Measurements from ENCODE around the gene EPHB4.
"Not testable (repeated sequence)": the region's sequence is repeated elsewhere in the genome, so short reads cannot be mapped to it uniquely, and the experiment has no call there.

The EPHB4 gene

DNA sequence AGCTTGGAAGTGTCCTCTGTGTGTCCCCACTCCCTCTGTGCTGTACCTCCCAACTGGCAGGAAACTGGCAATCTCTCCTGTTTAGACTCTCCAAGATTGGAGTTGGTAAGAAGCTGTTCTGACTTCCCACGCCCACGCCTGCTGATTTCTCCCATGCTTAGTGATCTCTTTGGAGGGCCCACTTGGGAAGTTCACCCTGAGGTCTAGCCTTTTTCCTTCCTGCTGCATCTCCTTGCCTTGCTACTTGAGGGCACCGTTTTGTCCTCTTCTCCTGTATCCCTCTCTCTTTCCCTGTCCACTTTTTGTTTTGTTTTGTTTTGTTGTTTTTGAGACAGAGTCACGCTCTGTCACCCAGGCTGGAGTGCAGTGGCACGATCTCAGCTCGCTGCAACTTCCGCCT is 58.5 kb downstream of the EPHB4 start:
- TF ChIP-seq POLR2A (IDR thresholded peaks at IDR 0.05; ENCODE audit: low read length) (no peak), GATA1 (IDR thresholded peaks at IDR 0.05; ENCODE audit: low read depth, low read length) (no peak)
- DNase-seq, result no peak

DNA sequence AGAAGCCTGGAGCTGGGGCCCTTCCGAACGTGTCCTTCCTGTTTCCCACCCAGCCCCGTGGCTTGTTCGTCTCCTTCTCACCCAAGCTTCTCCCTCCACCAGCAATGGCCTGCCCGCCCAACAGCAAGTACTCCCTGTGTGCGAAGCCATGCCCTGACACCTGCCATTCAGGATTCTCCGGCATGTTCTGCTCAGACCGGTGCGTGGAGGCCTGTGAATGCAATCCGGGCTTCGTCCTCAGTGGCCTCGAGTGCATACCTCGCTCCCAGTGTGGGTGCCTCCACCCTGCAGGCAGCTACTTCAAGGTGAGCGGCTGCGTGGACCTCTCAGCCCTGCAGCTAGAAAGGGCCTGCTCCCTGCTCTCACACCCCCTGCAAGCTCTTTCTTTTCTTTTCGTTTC is 62.1 kb downstream of the EPHB4 start:
- no peak for TF ChIP-seq GATA1 (IDR thresholded peaks at IDR 0.05; ENCODE audit: low read depth, low read length)
- no peak for TF ChIP-seq POLR2A (IDR thresholded peaks at IDR 0.05; ENCODE audit: low read length)
- no peak for DNase-seq

DNA sequence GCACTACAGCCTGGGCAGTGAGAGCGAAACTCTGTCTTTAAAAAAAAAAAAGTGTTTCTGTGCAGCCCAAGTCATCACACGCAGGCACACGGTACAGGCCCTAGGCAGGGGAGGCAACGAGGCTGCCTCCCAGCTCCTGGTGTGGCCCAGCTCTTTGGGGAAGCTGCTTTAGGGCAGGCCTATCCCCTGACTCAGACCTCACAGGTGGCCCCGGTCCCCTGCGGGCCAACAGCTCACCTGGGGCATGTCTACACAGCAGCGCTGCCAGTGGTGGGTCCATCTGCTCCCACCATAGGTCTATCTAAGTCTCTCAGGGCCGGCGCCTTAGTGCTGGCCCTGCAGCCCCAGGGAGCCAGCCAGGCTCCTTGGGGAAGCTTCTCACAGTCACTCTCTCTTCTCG is 62.5 kb downstream of the EPHB4 start:
- no peak for TF ChIP-seq POLR2A (IDR thresholded peaks at IDR 0.05; ENCODE audit: low read length)
- TF ChIP-seq GATA1 (IDR thresholded peaks at IDR 0.05; ENCODE audit: low read depth, low read length), result no peak
- DNase-seq, result no peak

DNA sequence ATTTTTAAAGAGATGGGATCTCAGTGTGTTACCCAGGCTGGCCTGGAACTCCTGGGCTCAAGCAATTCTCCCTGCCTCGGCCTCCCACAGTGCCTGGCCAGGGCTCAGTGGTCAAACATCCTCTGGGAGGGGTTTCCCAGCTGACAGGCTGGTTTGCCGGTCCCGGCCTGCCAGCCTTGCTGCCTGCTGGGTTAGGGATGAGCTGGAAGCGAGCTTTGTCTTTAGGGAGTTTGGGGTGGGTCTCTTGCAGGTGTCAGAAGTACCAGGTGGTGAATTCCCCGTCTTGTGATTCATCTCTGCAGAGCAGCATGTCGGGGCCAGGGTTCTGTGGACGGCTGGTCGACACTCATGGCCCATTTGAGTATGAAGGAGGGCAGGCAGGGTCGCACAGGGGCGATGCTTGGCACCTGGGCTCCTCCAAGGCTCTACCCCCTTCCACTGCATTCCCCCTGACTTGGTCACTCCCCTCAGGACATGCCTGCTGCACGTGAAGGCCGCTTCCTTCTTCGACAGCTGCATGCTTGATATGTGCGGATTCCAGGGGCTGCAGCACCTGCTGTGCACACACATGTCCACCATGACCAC is 63.7 kb downstream of the EPHB4 start:
- DNase-seq, result no peak
- TF ChIP-seq GATA1 (IDR thresholded peaks at IDR 0.05; ENCODE audit: low read depth, low read length), result no peak
- no peak for TF ChIP-seq POLR2A (IDR thresholded peaks at IDR 0.05; ENCODE audit: low read length)

DNA sequence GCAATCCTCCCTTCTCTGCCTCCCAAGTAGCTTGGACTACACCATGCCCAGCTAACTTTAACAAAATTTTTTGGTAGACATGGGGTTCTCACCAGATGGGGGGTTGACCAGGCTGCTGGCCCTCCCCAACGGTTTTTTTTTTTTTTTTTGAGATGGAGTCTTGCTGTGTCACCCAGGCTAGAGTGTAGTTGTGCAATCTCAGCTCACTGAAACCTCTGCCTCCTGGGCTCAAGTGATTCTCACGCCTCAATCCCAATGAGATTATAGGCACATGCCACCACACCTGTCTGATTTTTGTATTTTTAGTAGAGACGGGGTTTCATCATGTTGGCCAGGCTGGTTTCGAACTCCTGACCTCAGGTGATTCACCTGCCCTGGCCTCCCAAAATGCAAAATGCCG is 64.5 kb downstream of the EPHB4 start:
- DNase-seq, result not testable (repeated sequence)

DNA sequence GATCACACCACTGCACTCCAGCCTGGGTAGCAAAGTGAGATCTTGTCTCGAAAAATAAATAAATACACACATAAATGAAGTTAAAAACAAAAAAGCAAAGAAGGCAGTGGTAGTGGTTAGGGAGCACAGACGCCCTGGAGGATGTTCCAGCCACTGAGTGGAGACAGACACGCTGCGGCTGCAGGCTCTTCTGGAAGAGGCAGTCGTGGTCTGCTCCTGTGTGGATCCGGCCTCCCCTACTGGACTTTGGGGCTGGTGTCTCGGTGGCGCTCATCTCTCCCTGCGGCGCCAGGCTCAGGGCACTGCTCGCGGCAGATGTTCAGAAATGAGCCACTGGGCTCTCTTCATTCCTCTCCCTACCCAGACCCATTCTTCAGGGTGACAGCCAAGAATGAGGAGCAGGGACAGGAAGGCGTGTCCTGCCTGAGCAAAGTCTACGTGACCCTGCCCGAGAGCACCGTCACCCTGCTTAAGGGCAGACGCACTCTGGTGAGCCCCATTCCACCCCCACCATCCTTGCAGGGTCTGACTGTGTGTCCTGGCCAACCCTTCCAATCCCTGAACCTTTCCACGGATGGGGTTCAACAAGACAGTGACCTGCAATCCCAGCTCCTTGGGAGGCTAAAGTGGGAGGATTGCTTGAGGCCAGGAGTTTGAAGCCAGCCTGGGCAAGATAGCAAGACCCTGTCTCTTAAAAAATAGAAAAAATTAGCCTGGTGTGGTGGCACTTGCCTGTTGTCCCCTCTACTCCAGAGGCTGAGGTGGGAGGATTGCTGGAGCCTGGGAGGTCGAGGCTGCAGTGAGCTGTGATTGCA is 67.8 kb downstream of the EPHB4 start:
- DNase-seq, result no peak
- TF ChIP-seq GATA1 (IDR thresholded peaks at IDR 0.05; ENCODE audit: low read depth, low read length), result no peak
- TF ChIP-seq POLR2A (IDR thresholded peaks at IDR 0.05; ENCODE audit: low read length), result no peak

DNA sequence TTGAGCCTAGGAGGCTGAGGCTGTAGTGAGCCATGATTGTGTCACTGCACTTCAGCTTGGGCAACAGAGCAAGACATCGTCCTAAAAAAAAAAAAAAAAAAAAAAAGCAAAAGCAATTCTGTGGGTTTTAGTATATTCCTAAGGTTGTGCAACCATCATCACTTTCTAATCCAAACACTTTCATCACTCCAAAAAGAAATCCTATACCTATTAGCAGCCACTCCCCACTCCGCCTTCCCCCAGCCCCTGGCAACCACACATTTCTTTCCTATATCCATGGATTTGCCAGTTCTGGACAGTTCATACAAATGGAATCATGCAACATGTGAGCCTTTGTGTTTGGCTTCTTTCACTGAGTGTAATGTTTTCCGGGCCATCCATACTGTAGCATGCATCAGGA is 73.6 kb downstream of the EPHB4 start:
- DNase-seq, result no peak
- TF ChIP-seq GATA1 (IDR thresholded peaks at IDR 0.05; ENCODE audit: low read depth, low read length) (no peak), POLR2A (IDR thresholded peaks at IDR 0.05; ENCODE audit: low read length) (no peak)

DNA sequence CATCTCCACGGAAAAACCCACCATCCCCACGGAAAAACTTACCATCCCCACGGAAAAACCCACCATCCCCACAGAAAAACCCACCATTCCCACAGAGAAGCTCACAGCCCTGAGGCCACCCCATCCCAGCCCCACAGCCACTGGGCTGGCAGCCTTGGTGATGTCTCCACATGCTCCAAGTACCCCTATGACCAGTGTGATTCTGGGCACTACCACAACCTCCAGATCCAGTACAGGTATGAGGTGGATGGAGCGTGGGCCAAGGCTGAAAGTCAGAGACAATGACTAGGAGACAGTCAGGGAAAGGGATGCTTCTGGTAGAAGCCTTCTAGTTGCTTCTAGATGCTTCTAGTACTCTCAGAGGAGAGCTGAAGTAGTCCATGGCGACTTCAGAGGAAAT is 74.3 kb downstream of the EPHB4 start:
- DNase-seq, result no peak
- TF ChIP-seq GATA1 (IDR thresholded peaks at IDR 0.05; ENCODE audit: low read depth, low read length), result no peak
- no peak for TF ChIP-seq POLR2A (IDR thresholded peaks at IDR 0.05; ENCODE audit: low read length)

Data from erythroblast (primary cell).